OCI-LY3 (cell line): ENCODE results near the gene KCNIP4.

ENCODE experiments used
- CTCF ChIP-seq: fragments of 200-600, 300-600 bp; sonication (generic); IDR thresholded peaks from 2 replicates; pipeline ENCODE4 v1.5.1; 2014; ENCODE audit warnings: antibody characterized with exemption, low read length, low read depth
- EZH2phosphoT487 ChIP-seq: fragments of 200-600 bp; shearing (Covaris generic); IDR thresholded peaks from 2 replicates; pipeline ENCODE4 v1.6.1; 2018; ENCODE audit warnings: antibody characterized with exemption, mixed run types, low read depth

DNA sequence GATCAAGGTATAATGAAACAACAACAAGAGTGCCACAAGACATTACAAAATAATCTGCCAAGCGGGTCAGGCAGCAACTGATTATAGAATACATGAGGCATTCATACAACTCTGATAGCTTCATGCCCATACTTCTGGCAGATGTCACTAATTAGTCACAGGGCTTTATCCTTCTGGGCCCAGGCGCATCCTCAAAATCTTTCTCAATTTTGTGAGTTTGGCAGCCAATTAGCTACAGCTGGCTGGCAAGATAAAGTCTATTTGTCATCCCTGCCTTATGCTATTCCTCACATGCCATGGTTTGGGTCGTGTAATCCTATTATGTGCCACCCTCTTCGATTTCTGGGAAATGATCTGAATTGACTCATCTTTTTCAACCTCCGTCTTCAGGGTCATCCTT is 994.0 kb downstream of the KCNIP4 start:
- TF ChIP-seq CTCF, result no peak
- no peak for TF ChIP-seq EZH2phosphoT487
